OCI-LY7 (cell line): Measurements from ENCODE around the gene CGB7. TPM values are rescaled to one million over a fixed set of nuclear protein-coding genes. Genes with fewer than 3 reads are reported as not detected.

Experiments
- BruUV-seq: library from RNA; stranded (reverse); fragments of 400-500 nt; replicated peaks from 2 replicates; lab custom pipeline; 2021; lab: Mats Ljungman, UMichigan
- CTCF ChIA-PET: fragments of 300-600 bp; sonication (Branson Sonifier 250); formaldehyde crosslinking; loops from one replicate; lab custom pipeline; 2022; ENCODE audit warnings: antibody characterized with exemption; ENCODE audit not compliant: unreplicated experiment; lab: Charles Lee
- POLR2A ChIA-PET: fragments of 300-600 bp; sonication (Branson Sonifier 250); formaldehyde crosslinking; loops from one replicate; lab custom pipeline; 2022; ENCODE audit warnings: antibody characterized with exemption; lab: Charles Lee
- DNase-seq: peaks from one replicate; pipeline ENCODE4 v3.0.0-alpha.2; 2015; ENCODE audit warnings: low spot score
- H2AFZ ChIP-seq: fragments of 200-600 bp; sonication (generic), shearing (Covaris generic); 2 replicates; pipeline ENCODE4 v1.6.1; 2014; ENCODE audit warnings: mild to moderate bottlenecking, antibody characterized with exemption, low read length, moderate library complexity
- H3K27ac ChIP-seq: fragments of 200-600 bp; sonication (generic); 2 replicates; pipeline ENCODE4 v1.5.1; 2014; ENCODE audit warnings: mixed run types, low read depth, mild to moderate bottlenecking, moderate library complexity, low read length, inconsistent platforms; ENCODE audit not compliant: poor library complexity, severe bottlenecking
- H3K36me3 ChIP-seq: fragments of 200-600 bp; sonication (generic); 2 replicates; pipeline ENCODE4 v1.6.1; 2014; ENCODE audit warnings: mild to moderate bottlenecking, antibody characterized with exemption, low read length, moderate library complexity, mixed read lengths; ENCODE audit not compliant: insufficient read depth
- H3K4me1 ChIP-seq: fragments of 200-600 bp; sonication (generic); 2 replicates; pipeline ENCODE4 v1.5.1; 2014; ENCODE audit warnings: mild to moderate bottlenecking, low read length; ENCODE audit not compliant: insufficient read depth, poor library complexity, severe bottlenecking
- H3K4me2 ChIP-seq: fragments of 200-600 bp; sonication (generic); 2 replicates; pipeline ENCODE4 v1.6.1; 2014; ENCODE audit warnings: mild to moderate bottlenecking, low read length
- H3K4me3 ChIP-seq: fragments of 200-600 bp; sonication (generic); 2 replicates; pipeline ENCODE4 v1.5.1; 2014; ENCODE audit warnings: mild to moderate bottlenecking, low read depth, low read length; ENCODE audit not compliant: poor library complexity, severe bottlenecking
- H3K79me2 ChIP-seq: fragments of 200-600 bp; sonication (generic); 2 replicates; pipeline ENCODE4 v1.6.1; 2016; ENCODE audit warnings: low read depth, mild to moderate bottlenecking, low read length, moderate library complexity, mixed read lengths; ENCODE audit not compliant: insufficient read depth
- H3K9me2 ChIP-seq: fragments of 200-600 bp; sonication (generic); 2 replicates; pipeline ENCODE4 v1.6.1; 2016; ENCODE audit warnings: mild to moderate bottlenecking, low read length, mixed read lengths; ENCODE audit not compliant: insufficient read depth
- H3K9me3 ChIP-seq: fragments of 200-600 bp; sonication (generic); 2 replicates; pipeline ENCODE4 v1.6.1; 2014; ENCODE audit warnings: mild to moderate bottlenecking, mixed run types, low read length, mixed read lengths
- H4K20me1 ChIP-seq: fragments of 200-600 bp; sonication (generic); 2 replicates; pipeline ENCODE4 v1.6.1; 2014; ENCODE audit warnings: mild to moderate bottlenecking, antibody characterized with exemption, low read length, moderate library complexity, mixed read lengths; ENCODE audit not compliant: insufficient read depth
- EZH2phosphoT487 ChIP-seq: fragments of 200-600 bp; sonication (generic); IDR thresholded peaks from 2 replicates; pipeline ENCODE4 v1.6.1; 2018; ENCODE audit warnings: low read depth, borderline replicate concordance, mild to moderate bottlenecking, mixed run types, antibody characterized with exemption, low read length, moderate library complexity, mixed read lengths
- intact Hi-C: fragments of 100-400 bp; cut with micrococcal nuclease; formaldehyde crosslinking; loops from one replicate; pipeline ENCODE4 v1.10.0; 2022; ENCODE audit not compliant: unreplicated experiment
- total RNA-seq, 2 experiments: library from RNA; depleted of rRNA in 1 of 2; stranded (reverse); fragments of >200 nt in 1 of 2; shearing (Covaris generic) in 1 of 2; gene quantifications; 2 replicates each; pipeline ENCODE4 v1.2.3, GENCODE V29; 2014 to 2022
- TF ChIP-seq, protein P1 (sequence below): fragments of 200-600 bp; sonication (generic); conservative IDR thresholded peaks from 2 replicates; pipeline ENCODE4 v1.5.1; 2014; ENCODE audit warnings: mild to moderate bottlenecking, antibody characterized with exemption, low read length, moderate library complexity, mixed read lengths

CGB7 gene
- total RNA-seq, 2 experiments from 2014 or later, result not detected

DNA sequence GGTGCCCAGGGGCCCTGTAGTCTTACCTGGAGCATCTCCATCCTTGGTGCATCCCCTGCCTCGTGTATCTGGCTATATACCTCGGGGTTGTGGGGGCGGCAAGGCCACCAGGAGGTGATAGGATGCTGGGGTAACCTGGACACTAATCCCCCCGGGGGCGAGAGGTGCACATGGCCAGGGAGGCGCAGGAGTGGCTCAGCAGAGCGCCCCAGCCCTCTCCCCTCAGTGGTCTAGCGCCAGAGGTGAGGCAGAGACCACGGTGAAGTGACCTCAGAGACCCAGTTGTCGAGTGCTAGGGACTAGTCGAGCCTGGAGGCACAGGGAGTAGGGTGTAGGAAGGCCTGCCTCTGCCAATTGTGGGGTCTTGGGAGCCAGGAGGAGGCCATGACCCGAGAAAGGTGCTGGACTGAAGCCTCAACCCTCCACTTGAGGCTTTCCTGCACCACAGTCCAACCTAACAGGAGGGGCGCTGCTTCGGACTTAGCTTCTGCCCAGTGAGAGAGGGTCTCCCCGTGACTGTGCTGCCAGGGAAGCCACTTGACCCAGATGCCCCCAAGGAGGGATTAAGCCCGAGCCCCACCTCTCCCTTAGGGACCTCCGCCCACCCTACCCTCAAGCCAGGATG, 40.4 kb downstream of the CGB7 start, which contains the start of gene LHB:
Gene LHB (minus strand): TSS at position 51 of the 625 bp plus-strand sequence. CDS start 10 bp downstream, at position 41.
- no peak within 1 kb of the TSS for H3K27ac ChIP-seq
- intact Hi-C loops, result no loop called here
- H3K4me3 ChIP-seq, result peak within 1 kb of the TSS; percentile 45
- H3K4me2 ChIP-seq, result peak within 1 kb of the TSS; percentile 74
- no peaks in the 10 kb centered on the region for H3K9me3 ChIP-seq
- no peak within 1 kb of the TSS for H2AFZ ChIP-seq
- TF ChIP-seq EZH2phosphoT487, result no peak
- TF ChIP-seq, protein P1, sequence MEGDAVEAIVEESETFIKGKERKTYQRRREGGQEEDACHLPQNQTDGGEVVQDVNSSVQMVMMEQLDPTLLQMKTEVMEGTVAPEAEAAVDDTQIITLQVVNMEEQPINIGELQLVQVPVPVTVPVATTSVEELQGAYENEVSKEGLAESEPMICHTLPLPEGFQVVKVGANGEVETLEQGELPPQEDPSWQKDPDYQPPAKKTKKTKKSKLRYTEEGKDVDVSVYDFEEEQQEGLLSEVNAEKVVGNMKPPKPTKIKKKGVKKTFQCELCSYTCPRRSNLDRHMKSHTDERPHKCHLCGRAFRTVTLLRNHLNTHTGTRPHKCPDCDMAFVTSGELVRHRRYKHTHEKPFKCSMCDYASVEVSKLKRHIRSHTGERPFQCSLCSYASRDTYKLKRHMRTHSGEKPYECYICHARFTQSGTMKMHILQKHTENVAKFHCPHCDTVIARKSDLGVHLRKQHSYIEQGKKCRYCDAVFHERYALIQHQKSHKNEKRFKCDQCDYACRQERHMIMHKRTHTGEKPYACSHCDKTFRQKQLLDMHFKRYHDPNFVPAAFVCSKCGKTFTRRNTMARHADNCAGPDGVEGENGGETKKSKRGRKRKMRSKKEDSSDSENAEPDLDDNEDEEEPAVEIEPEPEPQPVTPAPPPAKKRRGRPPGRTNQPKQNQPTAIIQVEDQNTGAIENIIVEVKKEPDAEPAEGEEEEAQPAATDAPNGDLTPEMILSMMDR, result no peak
- no peaks in the 10 kb centered on the region for H3K79me2 ChIP-seq
- peaks cover 43% of the 10 kb centered on the region for H3K4me1 ChIP-seq
- H3K9me2 ChIP-seq, result no peaks in the 10 kb centered on the region
- no TSS peak for BruUV-seq
- ChIA-PET POLR2A (interaction anchor here (0.6 kb wide), 1 partner anchor 273 kb away, joined by 3 read pairs; no protein-coding TSS in a partner anchor), CTCF (no interaction called here)
- no peaks in the 10 kb centered on the region for H4K20me1 ChIP-seq
- H3K36me3 ChIP-seq, result peaks cover 40% of the 10 kb centered on the region
- no peak for DNase-seq

DNA sequence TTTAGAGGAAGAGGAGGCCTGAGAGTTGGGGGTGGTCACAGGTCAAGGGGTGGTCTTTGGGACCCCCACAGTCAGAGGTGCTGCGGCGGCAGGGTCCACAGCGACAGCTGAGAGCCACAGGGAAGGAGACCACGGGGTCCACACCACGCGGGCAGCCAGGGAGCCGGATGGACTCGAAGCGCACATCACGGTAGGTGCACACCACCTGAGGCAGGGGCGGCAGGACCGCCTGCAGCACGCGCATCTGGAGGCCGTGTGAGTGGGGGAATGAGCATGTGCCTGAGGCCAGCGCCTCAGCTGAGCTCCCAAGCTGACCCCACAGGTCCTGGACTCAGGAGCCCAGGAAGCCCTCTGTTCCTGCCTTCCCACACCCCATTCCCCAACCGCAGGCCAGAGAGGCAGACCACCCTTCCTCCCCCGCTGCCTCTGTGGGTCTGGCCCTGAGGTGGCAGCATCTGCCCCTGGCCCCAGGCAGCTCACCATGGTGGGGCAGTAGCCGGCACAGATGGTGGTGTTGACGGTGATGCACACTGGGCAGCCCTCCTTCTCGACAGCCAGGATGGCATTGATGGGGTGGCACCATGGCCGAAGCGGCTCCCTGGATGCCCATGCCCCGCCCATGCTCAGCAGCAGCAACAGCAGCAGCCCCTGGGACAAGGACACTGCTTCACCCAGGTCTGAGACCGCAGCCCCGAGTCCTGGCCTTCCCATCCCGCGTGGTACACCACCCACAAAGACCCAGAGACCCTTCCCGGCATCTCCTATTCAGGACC, 41.3 kb downstream of the CGB7 start:
- no TSS peak for BruUV-seq
- peaks cover 39% of the 10 kb centered on the region for H3K4me1 ChIP-seq
- no peak overlapping the region for H3K4me2 ChIP-seq
- intact Hi-C loops, result no loop called here
- no peaks in the 10 kb centered on the region for H3K9me2 ChIP-seq
- no peaks in the 10 kb centered on the region for H3K9me3 ChIP-seq
- no peak overlapping the region for H2AFZ ChIP-seq
- H3K79me2 ChIP-seq, result no peaks in the 10 kb centered on the region
- TF ChIP-seq, protein P1, result no peak
- no peak for TF ChIP-seq EZH2phosphoT487
- no peak overlapping the region for H3K4me3 ChIP-seq
- no peaks in the 10 kb centered on the region for H4K20me1 ChIP-seq
- no peak for DNase-seq
- CTCF ChIA-PET, result no interaction called here
- H3K36me3 ChIP-seq, result peaks cover 49% of the 10 kb centered on the region
- POLR2A ChIA-PET, result no interaction called here
- H3K27ac ChIP-seq, result no peak overlapping the region
